ENCODE results near the gene ART4. TPM values are rescaled to one million over a fixed set of nuclear protein-coding genes. Genes with fewer than 3 reads are reported as not detected.
A peak's percentile ranks its signal among the peaks of the same experiment; 100 is the strongest.

ART4 gene
- total and polyA plus RNA-seq, 2 donors (not counting 3 experiments of a cell fraction or from before 2014, with no cell fraction given) = 12.5 to 54.7 TPM

- H3K79me2 ChIP-seq (ENCODE audit: control insufficient read depth, insufficient read depth, low read length) = no peaks in the 10 kb centered on the region
- H3K9me1 ChIP-seq (replicated peaks; ENCODE audit: control insufficient read depth, extremely low read depth, insufficient read depth, low read length) = no peaks in the 10 kb centered on the region
- dilution Hi-C loops (cut with MboI; ENCODE audit: extremely low pct_ligation_motif_present, low sequenced_read_pairs) (no loop called here), intact Hi-C loops (cut with micrococcal nuclease) (no loop called here)
- ChIA-PET CTCF (interaction anchor here (1.0 kb wide), 1 partner anchor 9 kb away, joined by 5 read pairs; no protein-coding TSS in a partner anchor), POLR2A (no interaction called here)
- H3K9ac ChIP-seq (replicated peaks; ENCODE audit: extremely low read depth, insufficient read depth, low read length) = no peak overlapping the region
- TF ChIP-seq, protein P1, sequence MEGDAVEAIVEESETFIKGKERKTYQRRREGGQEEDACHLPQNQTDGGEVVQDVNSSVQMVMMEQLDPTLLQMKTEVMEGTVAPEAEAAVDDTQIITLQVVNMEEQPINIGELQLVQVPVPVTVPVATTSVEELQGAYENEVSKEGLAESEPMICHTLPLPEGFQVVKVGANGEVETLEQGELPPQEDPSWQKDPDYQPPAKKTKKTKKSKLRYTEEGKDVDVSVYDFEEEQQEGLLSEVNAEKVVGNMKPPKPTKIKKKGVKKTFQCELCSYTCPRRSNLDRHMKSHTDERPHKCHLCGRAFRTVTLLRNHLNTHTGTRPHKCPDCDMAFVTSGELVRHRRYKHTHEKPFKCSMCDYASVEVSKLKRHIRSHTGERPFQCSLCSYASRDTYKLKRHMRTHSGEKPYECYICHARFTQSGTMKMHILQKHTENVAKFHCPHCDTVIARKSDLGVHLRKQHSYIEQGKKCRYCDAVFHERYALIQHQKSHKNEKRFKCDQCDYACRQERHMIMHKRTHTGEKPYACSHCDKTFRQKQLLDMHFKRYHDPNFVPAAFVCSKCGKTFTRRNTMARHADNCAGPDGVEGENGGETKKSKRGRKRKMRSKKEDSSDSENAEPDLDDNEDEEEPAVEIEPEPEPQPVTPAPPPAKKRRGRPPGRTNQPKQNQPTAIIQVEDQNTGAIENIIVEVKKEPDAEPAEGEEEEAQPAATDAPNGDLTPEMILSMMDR (IDR thresholded peaks at IDR 0.05; ENCODE audit: extremely low read depth in 1 of 2, insufficient read depth in 1 of 2, low read depth in 1 of 2, low read length in 2 of 2) = no peak
- TF ChIP-seq POLR2A (IDR thresholded peaks at IDR 0.05; ENCODE audit: low read depth, low read length) (no peak), GATA2 (IDR thresholded peaks at IDR 0.05; ENCODE audit: insufficient read depth, insufficient read length, low read depth, low read length) (no peak), MAX (IDR thresholded peaks at IDR 0.05; ENCODE audit: insufficient read depth, insufficient read length) (no peak), JUN (IDR thresholded peaks at IDR 0.05; ENCODE audit: borderline replicate concordance, insufficient read depth, insufficient read length, low read depth) (no peak), MYC (IDR thresholded peaks at IDR 0.05; ENCODE audit: low read depth, low read length) (no peak), EZH2 (IDR thresholded peaks at IDR 0.05; ENCODE audit: borderline replicate concordance, low read depth, low read length, severe bottlenecking) (no peak), POLR2AphosphoS5 (IDR thresholded peaks at IDR 0.05; ENCODE audit: insufficient read depth, low read depth, low read length) (no peak), FOS (IDR thresholded peaks at IDR 0.05; ENCODE audit: borderline replicate concordance, insufficient read depth, low read length) (no peak)
- H2AFZ ChIP-seq (ENCODE audit: low read depth, low read length) = no peak overlapping the region
- no peak overlapping the region for H3K4me2 ChIP-seq (ENCODE audit: insufficient read depth, low read length)
- H3K27me3 ChIP-seq (ENCODE audit: control insufficient read depth in 2 of 2, insufficient read depth in 2 of 2, low read length in 2 of 2) = no peaks in the 10 kb centered on the region
- BruUV-seq (replicated peaks) = no TSS peak
- no peak overlapping the region for H3K4me3 ChIP-seq (replicated peaks in 1 of 3; ENCODE audit: insufficient read depth in 1 of 3, low read depth in 1 of 3, low read length in 3 of 3)
- peaks cover 0 to 2% of the 10 kb centered on the region in 2 experiments for H3K36me3 ChIP-seq (ENCODE audit: control insufficient read depth in 2 of 2, extremely low read depth in 1 of 2, insufficient read depth in 2 of 2, low read length in 2 of 2)
- no peak overlapping the region for H3K27ac ChIP-seq (ENCODE audit: insufficient read depth, low read depth, low read length)
- DNase-seq (ENCODE audit: low read depth, low spot score) (peak; percentile 48), FAIRE-seq (no peak)
- no peaks in the 10 kb centered on the region for H3K9me3 ChIP-seq (replicated peaks; ENCODE audit: control insufficient read depth, insufficient read depth, low read length)
- no peaks in the 10 kb centered on the region for H4K20me1 ChIP-seq (replicated peaks; ENCODE audit: control insufficient read depth, extremely low read depth, insufficient read depth, low read length)
- peaks cover 7% of the 10 kb centered on the region for H3K4me1 ChIP-seq (ENCODE audit: control insufficient read depth, extremely low read depth, insufficient read depth, low read length)
Measured at GRCh38 chr12:14878488-14878887, 35.2 kb upstream of the ART4 start.
